GDM1 (cell line): Measurements from ENCODE around the gene LENG8.

Experiments
- DNase-seq: peaks from one replicate; lab custom pipeline; 2025; lab: John Stamatoyannopoulos, UW

LENG8 gene

DNA sequence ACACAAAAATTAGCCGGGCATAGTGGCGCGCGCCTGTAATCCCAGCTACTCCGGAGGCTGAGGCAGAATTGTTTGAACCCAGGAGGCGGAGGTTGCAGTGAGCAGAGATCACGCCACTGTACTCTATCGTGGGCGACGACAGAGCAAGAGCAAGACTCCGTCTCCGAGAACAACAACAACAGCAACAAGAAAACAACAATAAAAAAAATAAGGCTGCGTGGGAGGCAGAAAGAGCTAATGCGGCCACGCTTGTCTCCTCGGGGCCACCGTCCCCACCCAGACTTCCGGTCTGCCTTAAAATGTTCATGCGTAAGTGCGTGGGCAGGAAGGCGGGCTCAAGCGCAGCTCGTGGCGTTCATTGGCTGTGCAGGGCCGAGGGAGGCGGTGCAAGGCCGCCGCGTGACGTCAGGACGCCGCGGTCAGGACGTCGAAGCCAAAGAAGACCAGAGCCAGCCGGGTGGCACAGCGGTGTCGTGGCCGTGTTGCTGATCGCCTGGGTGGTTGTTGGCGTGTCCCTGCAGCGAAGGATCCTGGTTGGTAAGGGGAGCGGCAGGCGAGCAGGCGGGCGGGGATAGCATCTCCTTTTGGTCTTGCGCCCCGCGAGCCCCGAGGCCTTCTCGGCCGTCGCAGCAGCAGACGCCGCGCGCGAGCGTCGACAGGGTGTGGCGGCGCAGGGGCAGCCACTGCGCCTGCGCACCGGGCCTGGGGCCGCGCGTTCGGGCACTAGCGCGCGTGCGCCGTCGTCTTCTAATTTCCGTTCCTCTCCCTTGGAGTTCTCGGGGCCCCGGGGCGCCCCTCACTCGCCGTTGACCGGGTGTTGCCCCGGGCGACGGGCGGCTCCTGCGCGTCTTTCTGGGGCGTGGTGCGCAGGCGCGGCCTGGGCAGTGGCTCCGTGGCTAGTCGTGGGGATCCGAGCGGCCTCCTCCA is at the start of gene LENG8:
TSS of gene LENG8 (plus strand) at position 426 of the 927 bp plus-strand sequence. CDS start 2,146 bp downstream, outside the sequence.
- DNase-seq, result peak; percentile 98

- no peak for DNase-seq
Measured at GRCh38 chr19:54400913-54401312, 48.1 kb upstream of the LENG8 start.

GRCh38 chr19:54403054-54403453 is 45.9 kb upstream of the LENG8 start:
- DNase-seq, result no peak

DNA sequence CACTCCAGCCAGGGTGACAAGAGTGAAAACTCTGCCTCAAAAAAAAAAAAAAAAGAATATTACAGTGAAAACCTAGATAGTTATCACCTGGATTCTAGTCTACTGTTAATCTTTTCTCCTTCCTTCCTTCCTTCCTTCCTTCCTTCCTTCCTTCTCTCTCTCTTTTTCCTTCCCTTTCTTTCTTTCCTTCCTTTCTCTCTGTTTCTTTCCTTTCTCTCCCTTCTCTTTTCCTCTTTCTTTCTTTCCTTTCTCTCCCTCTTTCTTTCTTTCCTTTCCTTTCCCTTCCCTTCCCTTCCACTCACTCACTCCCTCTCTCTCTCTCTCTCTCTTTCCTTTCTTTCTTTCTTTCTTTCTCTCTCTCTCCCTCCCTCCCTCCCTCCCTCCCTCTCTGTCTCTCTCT is 43.4 kb upstream of the LENG8 start:
- no peak for DNase-seq

- no peak for DNase-seq
Measured at GRCh38 chr19:54407780-54408179, 41.2 kb upstream of the LENG8 start.

DNA sequence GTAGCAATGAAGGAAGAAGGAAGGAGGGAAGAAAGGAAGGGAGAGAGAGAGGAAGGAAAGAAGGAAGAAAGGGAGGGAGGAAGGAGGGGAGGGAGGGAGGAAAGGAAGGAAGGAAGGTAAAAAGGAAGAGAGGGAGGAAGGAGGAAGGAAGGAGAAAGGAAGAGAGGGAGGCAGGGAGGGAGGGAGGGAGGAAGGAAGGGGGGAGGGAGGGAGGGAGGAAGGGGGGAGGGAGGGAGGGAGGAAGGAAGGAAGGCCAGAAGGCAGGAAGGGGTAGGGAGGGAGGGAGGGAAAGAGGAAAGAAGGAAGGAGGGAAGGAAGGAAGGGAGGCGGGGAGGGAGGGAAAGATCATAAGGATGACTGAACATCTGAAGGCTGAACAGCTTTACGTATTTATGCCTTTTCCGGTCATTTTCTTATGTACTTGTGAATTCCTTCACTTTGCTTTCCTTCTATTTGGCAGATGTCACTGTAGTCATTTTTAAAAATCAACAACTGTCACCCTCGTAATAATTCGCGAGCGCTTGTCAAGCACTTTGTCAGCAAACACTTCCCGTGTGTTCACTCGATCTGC is 40.5 kb upstream of the LENG8 start:
- DNase-seq, result no peak

DNA sequence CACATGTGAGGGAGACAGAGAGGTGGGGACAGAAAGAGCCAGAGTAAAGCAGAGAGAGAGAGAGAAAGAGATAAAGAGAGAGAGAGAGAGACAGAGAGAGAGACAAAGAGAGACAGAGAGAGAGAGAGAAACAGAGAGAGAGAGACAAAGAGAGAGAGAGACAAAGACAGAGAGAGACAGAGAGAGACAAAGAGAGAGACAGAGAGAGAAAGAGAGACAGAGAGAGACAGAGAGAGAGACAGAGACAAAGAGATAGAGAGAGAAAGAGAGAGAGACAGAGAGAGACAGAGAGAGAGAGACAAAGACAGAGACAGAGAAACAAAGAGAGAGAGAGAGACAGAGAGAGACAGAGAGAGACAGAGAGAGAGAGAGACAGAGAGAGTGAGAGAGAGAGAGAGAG is 38.0 kb upstream of the LENG8 start:
- no peak for DNase-seq

DNA sequence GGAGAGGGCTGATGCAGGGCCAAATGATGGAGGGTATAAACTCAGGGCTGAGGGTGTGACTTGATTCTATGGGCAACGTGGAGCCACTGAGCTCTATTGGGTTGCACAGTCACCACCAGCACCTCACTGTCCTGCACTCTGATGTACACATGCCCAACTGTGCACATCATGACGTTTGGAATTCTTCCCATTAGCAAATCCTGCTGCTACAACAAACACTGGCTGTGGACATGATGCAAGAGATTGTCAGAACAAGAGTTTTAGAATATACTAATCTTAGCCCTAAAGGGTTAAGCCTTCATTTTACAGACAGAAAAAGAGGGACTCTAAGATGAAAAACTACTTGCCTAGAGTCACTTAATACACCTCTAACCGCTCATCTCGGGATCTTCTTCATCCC is 36.1 kb upstream of the LENG8 start:
- no peak for DNase-seq

DNA sequence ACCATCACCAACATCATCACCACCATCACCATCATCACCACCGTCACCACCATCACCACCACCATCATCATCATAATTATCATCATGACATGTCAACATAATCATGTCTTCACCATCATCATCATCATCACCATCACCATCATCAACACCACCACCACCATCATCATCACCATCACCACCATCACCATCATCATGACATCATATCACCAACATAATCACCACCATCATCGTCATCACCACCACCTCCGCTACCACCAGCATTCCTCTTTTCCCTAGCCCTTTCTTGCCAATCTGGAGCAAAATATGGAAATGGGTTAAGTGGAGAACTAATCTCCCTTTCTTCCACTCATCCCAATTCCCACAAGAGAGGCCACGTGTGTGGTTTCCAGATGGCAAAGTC is 34.8 kb upstream of the LENG8 start:
- DNase-seq, result no peak

DNA sequence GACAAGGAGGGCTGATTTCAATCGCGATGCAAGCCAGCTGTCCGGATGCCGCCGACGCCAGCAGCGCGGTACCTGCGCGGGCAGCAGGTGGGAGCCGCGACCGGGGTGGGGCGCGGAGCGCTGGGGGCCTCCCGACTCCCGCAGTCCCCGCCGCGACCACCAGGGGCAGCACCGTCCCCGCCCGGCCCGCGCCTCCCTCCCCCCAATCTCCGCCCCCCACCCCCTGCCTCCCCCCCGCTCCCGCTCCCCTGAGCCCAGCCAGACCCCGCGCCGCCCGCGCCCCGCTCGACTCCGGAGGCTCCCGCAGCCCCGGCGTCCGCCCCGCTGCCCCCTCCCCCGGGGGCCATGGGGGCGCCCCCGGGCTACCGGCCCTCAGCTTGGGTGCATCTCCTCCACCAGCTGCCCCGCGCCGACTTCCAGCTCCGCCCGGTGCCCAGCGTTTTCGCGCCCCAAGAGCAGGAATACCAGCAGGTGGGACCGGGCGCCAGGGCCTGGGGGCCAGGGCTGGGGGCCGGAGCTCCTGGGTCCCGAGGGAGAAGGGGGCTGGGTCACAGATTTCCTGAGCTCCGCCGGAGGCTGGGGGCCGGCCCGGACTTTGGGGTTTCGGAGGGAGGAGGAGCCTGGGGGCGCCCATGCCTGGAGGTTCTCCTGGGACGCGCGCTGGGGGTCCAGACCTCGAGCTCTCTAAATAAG is 33.6 kb upstream of the LENG8 start, which contains the start of gene TTYH1:
TSS of gene TTYH1 (plus strand) at position 257 of the 693 bp plus-strand sequence. CDS start at position 346, 89 bp downstream.
- no peak for DNase-seq

DNA sequence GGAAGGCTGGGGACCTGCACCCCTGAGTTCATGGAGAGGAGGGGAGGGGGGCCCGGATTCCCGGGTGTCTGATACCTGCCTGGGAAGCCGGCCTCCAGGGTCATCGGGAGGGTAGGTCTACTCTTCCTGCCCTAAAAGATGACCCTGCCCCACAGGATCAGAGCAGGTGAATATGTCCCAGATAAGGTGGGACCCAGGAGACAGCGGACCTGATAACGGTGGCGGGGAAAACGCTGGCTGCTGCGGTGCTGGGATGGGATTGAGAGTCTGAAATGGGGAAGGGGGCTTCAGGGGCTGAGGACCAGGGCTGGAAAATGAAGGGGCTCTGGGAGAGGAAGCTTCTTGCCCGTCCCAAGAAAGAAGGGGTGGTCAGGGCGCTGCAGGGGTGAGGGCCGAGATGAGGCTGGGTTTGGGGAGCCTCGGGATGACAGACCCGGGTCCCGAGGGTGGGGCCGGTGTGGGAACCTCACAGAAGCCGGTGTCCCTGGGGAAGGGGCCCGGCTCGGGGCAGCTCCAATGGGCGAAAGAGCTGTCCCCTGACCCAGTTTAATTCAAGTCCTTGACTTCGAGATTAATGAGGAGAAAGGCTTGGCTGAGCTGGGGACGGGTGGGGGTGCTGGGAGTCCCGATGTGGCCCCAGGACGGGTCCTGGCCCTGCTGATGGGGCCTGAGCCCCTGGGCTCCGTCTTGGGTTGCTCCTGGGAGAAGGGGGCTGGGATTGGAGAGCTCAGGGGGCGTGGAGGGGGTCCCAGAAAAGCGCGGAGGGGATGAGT is 32.9 kb upstream of the LENG8 start:
- no peak for DNase-seq

DNA sequence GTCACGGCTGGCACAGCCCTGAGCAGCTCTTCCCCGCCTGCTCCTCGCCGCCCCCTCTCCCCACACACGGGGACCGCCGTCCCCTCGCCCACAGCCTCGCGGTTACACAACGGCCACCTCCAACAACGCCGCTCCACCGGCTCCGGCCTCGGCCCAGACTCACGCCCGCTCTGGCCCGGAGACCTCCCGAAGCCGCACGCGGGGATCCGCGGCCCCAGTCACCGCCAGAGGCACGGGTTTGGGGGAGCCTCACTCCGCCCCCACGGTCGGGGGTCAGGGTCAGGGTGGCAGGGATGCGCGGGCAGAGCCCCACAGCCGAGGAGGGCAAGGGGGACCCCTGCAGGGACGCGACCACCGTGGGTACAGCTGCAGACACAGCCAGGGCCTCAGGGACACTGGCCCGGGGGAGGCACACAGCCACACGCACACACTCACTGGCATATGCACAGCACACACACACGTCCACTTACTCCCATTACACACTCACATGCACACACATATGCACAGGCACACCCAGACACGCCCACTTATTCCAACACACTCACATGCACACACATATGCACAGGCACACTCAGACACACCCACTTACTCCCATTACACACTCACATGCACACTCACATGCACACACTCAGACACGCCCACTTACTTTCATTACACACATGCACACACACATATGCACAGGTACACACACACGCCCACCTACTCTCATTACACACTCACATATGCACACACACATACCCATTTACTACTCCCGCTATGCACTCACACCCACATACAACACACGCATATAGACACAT is 32.1 kb upstream of the LENG8 start:
- no peak for DNase-seq

GRCh38 chr19:54418030-54418929 is 30.7 kb upstream of the LENG8 start:
- DNase-seq, result no peak

DNA sequence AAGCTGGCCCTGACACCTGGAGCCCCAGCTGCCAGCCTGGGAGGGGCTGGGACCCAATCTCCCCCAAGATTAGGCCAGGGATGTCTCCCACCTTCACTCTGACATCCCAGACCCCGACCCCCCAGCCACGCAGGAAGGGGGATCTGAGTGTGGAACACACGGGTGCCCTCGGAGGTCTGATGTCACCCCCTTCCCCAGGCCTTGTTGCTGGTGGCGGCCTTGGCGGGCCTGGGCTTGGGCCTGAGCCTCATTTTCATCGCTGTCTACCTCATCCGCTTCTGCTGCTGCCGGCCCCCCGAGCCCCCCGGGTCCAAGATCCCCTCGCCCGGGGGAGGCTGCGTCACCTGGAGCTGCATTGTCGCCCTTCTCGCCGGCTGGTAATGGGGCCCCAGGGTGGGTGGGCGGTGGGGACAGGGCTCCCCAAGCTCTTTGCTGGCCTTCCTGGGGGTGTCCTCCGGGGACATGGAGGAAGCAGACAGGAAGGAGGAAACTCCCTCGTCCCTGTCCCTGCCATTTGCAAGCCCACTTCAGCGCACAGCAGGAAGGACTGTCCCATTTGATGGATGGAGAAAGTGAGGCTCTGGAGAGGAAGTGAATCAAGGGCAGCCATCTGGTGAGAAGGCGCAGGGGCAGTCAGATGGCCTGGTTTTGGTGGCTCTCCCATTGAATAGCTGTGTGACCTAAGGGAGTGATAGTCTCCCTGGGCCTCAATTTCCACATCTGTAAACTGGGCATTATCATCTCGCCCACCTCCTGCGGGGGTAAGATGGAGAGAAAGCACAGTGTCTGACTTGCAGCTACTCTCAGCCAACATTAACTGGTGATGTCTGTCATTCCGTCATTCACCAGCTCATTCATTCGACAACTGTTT is 29.8 kb upstream of the LENG8 start:
- DNase-seq, result no peak

DNA sequence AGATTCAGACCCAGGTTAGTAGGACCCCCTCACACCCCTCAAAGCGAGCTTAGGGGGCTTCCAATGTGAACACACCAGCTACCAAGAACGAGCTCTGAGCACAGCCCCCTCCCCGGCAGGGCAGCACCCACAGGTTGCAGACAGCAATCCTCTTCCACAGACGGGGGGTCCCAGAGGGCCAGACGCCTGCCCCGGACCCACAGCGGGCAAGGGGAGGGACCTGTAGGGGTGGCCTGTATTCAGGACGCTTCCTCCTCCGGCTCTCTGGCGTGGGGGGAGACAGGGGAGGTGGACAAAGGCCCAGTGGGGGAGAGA is 29.0 kb upstream of the LENG8 start:
- DNase-seq, result no peak

GRCh38 chr19:54420383-54421168 is 28.4 kb upstream of the LENG8 start:
- no peak for DNase-seq

DNA sequence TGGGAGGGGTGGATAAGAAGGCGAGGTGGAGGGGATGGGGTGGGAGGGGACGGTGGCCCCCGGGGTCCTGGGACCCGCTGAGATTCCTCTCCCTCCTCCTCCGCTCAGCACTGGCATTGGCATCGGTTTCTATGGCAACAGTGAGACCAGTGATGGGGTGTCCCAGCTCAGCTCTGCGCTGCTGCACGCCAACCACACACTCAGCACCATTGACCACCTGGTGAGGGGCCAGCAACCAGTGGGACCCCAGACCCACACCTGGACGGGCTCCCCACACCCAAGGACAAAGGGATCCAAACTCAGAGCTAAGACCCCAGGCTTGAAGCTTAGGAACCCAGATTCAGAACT is 27.9 kb upstream of the LENG8 start:
- no peak for DNase-seq

GRCh38 chr19:54421521-54421920 is 27.5 kb upstream of the LENG8 start:
- no peak for DNase-seq

GRCh38 chr19:54422136-54422535 is 26.9 kb upstream of the LENG8 start:
- no peak for DNase-seq
